GM21528 (cell line): ENCODE data around the gene WIPI1.

Experiments used
- ATAC-seq: cut with Tn5 transposase; IDR thresholded peaks from one replicate; pipeline ENCODE4 v1.9.1; 2021; ENCODE audit warnings: mild to moderate bottlenecking, moderate library complexity; ENCODE audit not compliant: unreplicated experiment, low FRiP score

WIPI1 gene

GRCh38 chr17:68441070-68441770 is 16.1 kb downstream of the WIPI1 start:
- ATAC-seq: no peak

GRCh38 chr17:68440526-68440925 is 16.8 kb downstream of the WIPI1 start:
- ATAC-seq: no peak

- no peak for ATAC-seq
Measured at GRCh38 chr17:68439656-68440290, 17.5 kb downstream of the WIPI1 start.

- ATAC-seq: peak; percentile 59
Measured at GRCh38 chr17:68437979-68438822, 19.1 kb downstream of the WIPI1 start.

- peak; percentile 56 for ATAC-seq
Measured at GRCh38 chr17:68435876-68436842, 21.1 kb downstream of the WIPI1 start.

- ATAC-seq: no peak
Measured at GRCh38 chr17:68435361-68435760, 21.9 kb downstream of the WIPI1 start.

GRCh38 chr17:68433911-68434508 is 23.3 kb downstream of the WIPI1 start:
- no peak for ATAC-seq

GRCh38 chr17:68433211-68433610 is 24.1 kb downstream of the WIPI1 start:
- no peak for ATAC-seq

- ATAC-seq: no peak
Measured at GRCh38 chr17:68432086-68432864, 25.0 kb downstream of the WIPI1 start.

GRCh38 chr17:68431661-68432071 is 25.6 kb downstream of the WIPI1 start:
- ATAC-seq: no peak

- ATAC-seq: no peak
Measured at GRCh38 chr17:68431045-68431608, 26.2 kb downstream of the WIPI1 start.

- no peak for ATAC-seq
Measured at GRCh38 chr17:68429881-68430280, 27.4 kb downstream of the WIPI1 start.

GRCh38 chr17:68428498-68429172 is 28.7 kb downstream of the WIPI1 start:
- no peak for ATAC-seq

GRCh38 chr17:68427575-68427974 is 29.7 kb downstream of the WIPI1 start:
- no peak for ATAC-seq

- no peak for ATAC-seq
Measured at GRCh38 chr17:68425979-68426378, 31.3 kb downstream of the WIPI1 start.

GRCh38 chr17:68424861-68425260 is 32.4 kb downstream of the WIPI1 start:
- ATAC-seq: no peak

- ATAC-seq: no peak
Measured at GRCh38 chr17:68424203-68424602, 33.1 kb downstream of the WIPI1 start.

- no peak for ATAC-seq
Measured at GRCh38 chr17:68423251-68423650, 34.0 kb downstream of the WIPI1 start.
